Measurements from ENCODE around the gene PEX26. TPM values are rescaled to one million over a fixed set of nuclear protein-coding genes. Genes with fewer than 3 reads are reported as not detected.

Gene PEX26
- total and polyA plus RNA-seq, 9 of the 15 experiments (the other 6 are each of a cell fraction or from before 2014, with no cell fraction given), result 0.35 to 39.6 (median 17.4) TPM

- no peak for ATAC-seq
- Histone ChIP-seq H3K27ac (ENCODE audit: extremely low read depth, low read depth, low read length) (no peak overlapping the region), H4K20me1 (replicated peaks; ENCODE audit: control insufficient read depth, insufficient read depth, low read length) (no peaks in the 10 kb centered on the region), H3K4me3 (no peak overlapping the region), H3K4me2 (ENCODE audit: insufficient read depth, low read length) (no peak overlapping the region), H3K9me3 (replicated peaks; ENCODE audit: control insufficient read depth, insufficient read depth, low read depth, low read length) (no peaks in the 10 kb centered on the region), H3K27me3 (ENCODE audit: control insufficient read depth in 2 of 2, insufficient read depth in 2 of 2, low read length in 2 of 2) (peaks cover 13 to 15% of the 10 kb centered on the region in 2 experiments; a peak in 4 of 5 replicates), H2AFZ (ENCODE audit: low read depth, low read length) (no peak overlapping the region), H3K4me1 (replicated peaks in 1 of 2; ENCODE audit: control insufficient read depth in 2 of 2, insufficient read depth in 2 of 2, low read length in 2 of 2) (peaks cover 11 to 16% of the 10 kb centered on the region in 2 experiments; a peak in 4 of 5 replicates), H3K79me2 (ENCODE audit: control insufficient read depth, insufficient read depth, low read length) (no peaks in the 10 kb centered on the region), H3K9me1 (ENCODE audit: control insufficient read depth, insufficient read depth, low read length) (no peaks in the 10 kb centered on the region), H3K36me3 (ENCODE audit: control insufficient read depth, insufficient read depth, low read length) (no peaks in the 10 kb centered on the region), H3K9ac (ENCODE audit: insufficient read depth in 1 of 2, low read depth in 2 of 2, low read length in 2 of 2) (0 out of 4 replicates have a peak overlapping the region, but pooled peaks of 1 of the 2 experiments have one; percentile 2)
- ChIA-PET CTCF (ENCODE audit: low intra/inter-chr PET ratio) (no interaction called here), POLR2A (interaction anchor here (0.5 to 1.8 kb wide), 5 partner anchors 12 to 1390 kb away, joined by 3 to 11 read pairs (median 3); partner anchors contain the start of gene C22orf39)
- 11% methylated on average over 8 of the region's 10 CpGs for WGBS (ENCODE audit: insufficient coverage, low coverage, missing lambda C conversion rate)
- no peak for FAIRE-seq
- intact Hi-C loops (cut with micrococcal nuclease) (no loop called here), in situ Hi-C loops (cut with MboI) (no loop called here)
- BruUV-seq (replicated peaks), result no TSS peak
- DNase-seq (ENCODE audit: extremely low read depth in 1 of 4, low spot score in 3 of 4), result no peak
- TF ChIP-seq ZNF282 (CRISPR knock-in tag; IDR thresholded peaks at IDR 0.05) (no peak), IRF1 (CRISPR knock-in tag; IDR thresholded peaks at IDR 0.05; ENCODE audit: borderline replicate concordance) (no peak), TAF1 (IDR thresholded peaks at IDR 0.05; ENCODE audit: control insufficient read depth, extremely low read depth, insufficient read depth, low read length, severe bottlenecking) (no peak), ZNF57 (CRISPR knock-in tag; IDR thresholded peaks at IDR 0.05) (no peak), ZNF764 (CRISPR knock-in tag; IDR thresholded peaks at IDR 0.05; ENCODE audit: low read depth) (no peak), ZBTB5 (IDR thresholded peaks at IDR 0.05) (no peak), STAT5A (IDR thresholded peaks at IDR 0.05; ENCODE audit: borderline replicate concordance, low read length) (no peak), ZNF146 (CRISPR knock-in tag; IDR thresholded peaks at IDR 0.05; ENCODE audit: unreplicated experiment) (no peak), ZNF740 (CRISPR knock-in tag; IDR thresholded peaks at IDR 0.05) (no peak), ZNF740 (tag; IDR thresholded peaks at IDR 0.05) (no peak), TEAD4 (IDR thresholded peaks at IDR 0.05; ENCODE audit: low read length) (no peak), TEAD4 (CRISPR knock-in tag; IDR thresholded peaks at IDR 0.05; ENCODE audit: borderline replicate concordance) (no peak), IRF2 (CRISPR knock-in tag; IDR thresholded peaks at IDR 0.05) (no peak), JUNB (CRISPR knock-in tag; conservative IDR thresholded peaks at IDR 0.05) (no peak), ZNF134 (CRISPR knock-in tag; conservative IDR thresholded peaks at IDR 0.05) (no peak), XRCC3 (IDR thresholded peaks at IDR 0.05) (no peak), ARID1B (IDR thresholded peaks at IDR 0.05) (no peak), KDM2B (CRISPR knock-in tag; IDR thresholded peaks at IDR 0.05) (no peak)
Measured at GRCh38 chr22:18056807-18057474, 20.8 kb upstream of the PEX26 start.
